ENCODE measurements around the gene MXRA8. TPM values are rescaled to one million over a fixed set of nuclear protein-coding genes. Genes with fewer than 3 reads are reported as not detected.

The MXRA8 gene
- total and polyA plus RNA-seq, 2 donors from 2014 or later, result 26.0 to 64.7 TPM

DNA sequence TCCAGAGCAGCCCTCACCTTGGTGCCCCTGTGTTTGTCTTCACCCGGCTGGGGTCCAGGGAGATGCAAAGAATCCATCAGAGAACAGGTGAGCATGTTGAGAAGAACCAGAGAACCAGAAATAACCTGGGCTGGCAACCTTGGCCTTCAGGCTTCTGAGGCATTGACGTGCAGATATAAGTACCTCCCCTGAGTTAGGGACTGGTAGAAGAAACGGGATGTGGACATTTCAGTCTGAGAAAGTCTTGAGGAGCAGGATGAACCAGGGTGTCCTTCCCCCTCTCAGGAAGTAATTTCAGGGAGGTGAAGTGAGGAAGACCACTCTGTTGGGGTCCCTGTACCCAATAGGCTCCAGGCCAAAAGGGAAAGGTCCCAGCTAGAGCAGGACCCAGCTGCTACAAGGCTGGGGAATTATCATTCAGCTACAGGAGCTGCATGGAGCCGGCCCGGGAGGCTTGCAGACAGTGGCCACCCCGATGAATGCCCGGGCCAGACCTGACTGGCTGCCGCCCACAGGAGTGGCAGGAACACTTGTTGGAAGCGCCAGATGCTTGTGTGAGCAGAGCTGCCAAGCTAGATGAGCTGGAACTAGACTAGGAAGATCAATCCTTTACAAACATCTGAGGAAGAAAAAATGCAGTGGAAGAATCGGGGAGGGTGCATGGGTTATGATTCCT lies 18.3 kb upstream of the MXRA8 start:
- H3K4me3 ChIP-seq (ENCODE audit: low read length in 3 of 3), result no peak overlapping the region
- H3K9me3 ChIP-seq (ENCODE audit: control insufficient read depth in 2 of 3, insufficient read depth in 1 of 3, low read length in 3 of 3), result no peaks in the 10 kb centered on the region
- no peak overlapping the region for H3K27ac ChIP-seq (ENCODE audit: low read depth in 2 of 2, low read length in 2 of 2)
- FAIRE-seq (no peak), DNase-seq (no peak)
- peaks cover 0 to 3% (median 0%) of the 10 kb centered on the region in 3 donors for H3K36me3 ChIP-seq (ENCODE audit: control insufficient read depth in 2 of 3, insufficient read depth in 3 of 3, low read length in 3 of 3)
- TF ChIP-seq, protein P1, sequence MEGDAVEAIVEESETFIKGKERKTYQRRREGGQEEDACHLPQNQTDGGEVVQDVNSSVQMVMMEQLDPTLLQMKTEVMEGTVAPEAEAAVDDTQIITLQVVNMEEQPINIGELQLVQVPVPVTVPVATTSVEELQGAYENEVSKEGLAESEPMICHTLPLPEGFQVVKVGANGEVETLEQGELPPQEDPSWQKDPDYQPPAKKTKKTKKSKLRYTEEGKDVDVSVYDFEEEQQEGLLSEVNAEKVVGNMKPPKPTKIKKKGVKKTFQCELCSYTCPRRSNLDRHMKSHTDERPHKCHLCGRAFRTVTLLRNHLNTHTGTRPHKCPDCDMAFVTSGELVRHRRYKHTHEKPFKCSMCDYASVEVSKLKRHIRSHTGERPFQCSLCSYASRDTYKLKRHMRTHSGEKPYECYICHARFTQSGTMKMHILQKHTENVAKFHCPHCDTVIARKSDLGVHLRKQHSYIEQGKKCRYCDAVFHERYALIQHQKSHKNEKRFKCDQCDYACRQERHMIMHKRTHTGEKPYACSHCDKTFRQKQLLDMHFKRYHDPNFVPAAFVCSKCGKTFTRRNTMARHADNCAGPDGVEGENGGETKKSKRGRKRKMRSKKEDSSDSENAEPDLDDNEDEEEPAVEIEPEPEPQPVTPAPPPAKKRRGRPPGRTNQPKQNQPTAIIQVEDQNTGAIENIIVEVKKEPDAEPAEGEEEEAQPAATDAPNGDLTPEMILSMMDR (IDR thresholded peaks at IDR 0.05; ENCODE audit: borderline replicate concordance, extremely low read depth, insufficient read depth), result no peak
- no peak overlapping the region for H3K9ac ChIP-seq (ENCODE audit: low read length in 3 of 3)
- H3K27me3 ChIP-seq (ENCODE audit: control insufficient read depth, insufficient read depth, low read length), result no peaks in the 10 kb centered on the region
- peaks cover 0 to 19% (median 0%) of the 10 kb centered on the region in 3 donors for H3K4me1 ChIP-seq (ENCODE audit: control insufficient read depth in 2 of 3, insufficient read depth in 2 of 3, low read depth in 1 of 3, low read length in 3 of 3)
- intact Hi-C loops (cut with DNase I), result no loop called here

DNA sequence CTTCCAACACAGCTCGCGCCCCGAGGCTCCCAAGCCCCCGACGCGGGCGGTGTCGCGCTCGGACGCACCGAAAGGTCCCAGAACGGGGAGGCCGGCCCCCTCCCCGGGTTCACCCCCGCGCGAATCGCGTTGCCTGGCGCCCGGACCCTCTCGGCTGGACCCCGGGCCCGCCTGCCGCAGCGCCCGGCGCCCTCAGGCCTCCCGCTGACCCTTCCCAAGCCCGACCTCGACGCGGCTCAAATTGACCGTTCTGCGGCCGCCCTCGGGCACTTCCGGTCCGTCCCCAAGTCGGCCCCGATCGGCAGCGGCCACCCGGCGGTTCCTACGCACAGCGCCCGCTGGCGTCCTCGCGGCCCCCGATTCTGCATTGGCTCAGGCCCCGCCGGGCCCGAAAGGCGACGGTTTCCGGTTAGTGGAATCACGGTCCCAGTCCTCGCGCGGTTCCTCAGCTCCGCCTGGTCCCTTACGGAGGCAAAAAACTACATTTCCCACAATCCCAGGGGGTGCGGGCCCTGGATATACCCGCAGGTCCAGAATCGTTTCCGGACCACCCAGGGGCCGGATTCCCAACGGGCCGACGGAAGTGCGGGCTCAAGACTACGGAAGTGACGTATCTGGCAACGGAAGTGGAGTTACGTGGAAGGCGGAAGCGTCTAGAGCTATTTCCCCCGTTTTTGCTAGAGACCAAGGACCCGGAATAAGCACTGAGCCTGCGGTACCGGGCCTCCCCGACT lies 16.7 kb upstream of the MXRA8 start, which contains the start of gene AURKAIP1:
Gene AURKAIP1 (minus strand): TSS at position 279 of the 734 bp plus-strand sequence. CDS start 451 bp downstream, outside the sequence.
- Histone ChIP-seq H3K4me3 (ENCODE audit: low read length in 3 of 3) (peak within 1 kb of the TSS; percentile 71 to 80 (median 77)), H3K27me3 (ENCODE audit: control insufficient read depth, insufficient read depth, low read length) (no peaks in the 10 kb centered on the region), H3K36me3 (ENCODE audit: control insufficient read depth in 2 of 3, insufficient read depth in 3 of 3, low read length in 3 of 3) (no peaks in the 10 kb centered on the region), H3K4me1 (ENCODE audit: control insufficient read depth in 2 of 3, insufficient read depth in 2 of 3, low read depth in 1 of 3, low read length in 3 of 3) (peaks cover 0 to 19% (median 0%) of the 10 kb centered on the region in 3 donors), H3K27ac (ENCODE audit: low read depth in 2 of 2, low read length in 2 of 2) (peak within 1 kb of the TSS; percentile 80 to 90), H3K9ac (ENCODE audit: low read length in 3 of 3) (peak within 1 kb of the TSS; percentile 57 to 84 (median 71)), H3K9me3 (ENCODE audit: control insufficient read depth in 2 of 3, insufficient read depth in 1 of 3, low read length in 3 of 3) (no peaks in the 10 kb centered on the region)
- TF ChIP-seq, protein P1 (IDR thresholded peaks at IDR 0.05; ENCODE audit: borderline replicate concordance, extremely low read depth, insufficient read depth), result peak; percentile 13
- FAIRE-seq (peak; percentile 98), DNase-seq (peak; percentile 99 to 100 (median 99))
- intact Hi-C loops (cut with DNase I), result no loop called here

DNA sequence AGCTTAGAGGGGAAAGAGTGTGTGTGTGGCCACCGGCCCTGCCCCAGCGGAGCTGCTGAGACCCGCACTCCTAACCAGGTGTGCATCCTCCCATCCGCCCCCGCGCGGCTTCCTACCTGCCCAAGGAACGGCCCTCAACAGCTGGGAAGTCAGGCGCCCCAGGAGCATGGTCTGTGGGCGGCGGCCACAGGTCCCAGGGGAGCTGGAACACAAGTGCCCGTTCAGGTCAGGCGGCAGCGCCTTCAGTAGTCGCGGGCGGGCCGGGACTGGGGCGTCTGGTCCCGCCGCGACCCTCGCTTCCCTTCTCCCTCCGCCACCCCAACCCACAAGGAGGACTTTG lies 16.2 kb upstream of the MXRA8 start:
- Histone ChIP-seq H3K27me3 (ENCODE audit: control insufficient read depth, insufficient read depth, low read length) (no peaks in the 10 kb centered on the region), H3K4me1 (ENCODE audit: control insufficient read depth in 2 of 3, insufficient read depth in 2 of 3, low read depth in 1 of 3, low read length in 3 of 3) (peaks cover 0 to 19% (median 0%) of the 10 kb centered on the region in 3 donors), H3K4me3 (ENCODE audit: low read length in 3 of 3) (peak overlapping the region; percentile 71 to 80 (median 77)), H3K9me3 (ENCODE audit: control insufficient read depth in 2 of 3, insufficient read depth in 1 of 3, low read length in 3 of 3) (no peaks in the 10 kb centered on the region), H3K36me3 (ENCODE audit: control insufficient read depth in 2 of 3, insufficient read depth in 3 of 3, low read length in 3 of 3) (no peaks in the 10 kb centered on the region), H3K9ac (ENCODE audit: low read length in 3 of 3) (peak overlapping the region; percentile 39 to 84 (median 71)), H3K27ac (ENCODE audit: low read depth in 2 of 2, low read length in 2 of 2) (peak overlapping the region; percentile 80 to 90)
- no peak for FAIRE-seq
- TF ChIP-seq, protein P1 (IDR thresholded peaks at IDR 0.05; ENCODE audit: borderline replicate concordance, extremely low read depth, insufficient read depth), result no peak
- DNase-seq, result peak in 1 of 5 donors; percentile 86
- intact Hi-C loops (cut with DNase I), result no loop called here

All from kidney (tissue), 14 donors.